HEK293T (cell line): ENCODE data around the gene CLSTN3.

Source experiments
- BHLHE40 ChIP-seq: fragments of 450-650 bp; IDR thresholded peaks from 2 replicates; pipeline ENCODE4 v1.6.1; 2016; ENCODE audit warnings: mild to moderate bottlenecking, moderate library complexity, borderline replicate concordance
- FOXA1 ChIP-seq: fragments of 450-650 bp; IDR thresholded peaks from 2 replicates; pipeline ENCODE4 v1.6.1; 2016; ENCODE audit warnings: mild to moderate bottlenecking
- FOXM1 ChIP-seq: fragments of 450-650 bp; IDR thresholded peaks from 2 replicates; pipeline ENCODE4 v1.6.1; 2017; ENCODE audit warnings: mild to moderate bottlenecking, borderline replicate concordance
- L3MBTL2 ChIP-seq: fragments of 450-650 bp; conservative IDR thresholded peaks from 2 replicates; pipeline ENCODE4 v1.6.1; 2016; ENCODE audit warnings: mild to moderate bottlenecking
- LEF1 ChIP-seq: fragments of 450-650 bp; IDR thresholded peaks from 2 replicates; pipeline ENCODE4 v1.6.1; 2017; ENCODE audit warnings: mild to moderate bottlenecking, borderline replicate concordance
- SP1 ChIP-seq: fragments of 450-650 bp; IDR thresholded peaks from 2 replicates; pipeline ENCODE4 v1.6.1; 2017
- ZNF384 ChIP-seq: fragments of 450-650 bp; IDR thresholded peaks from 2 replicates; pipeline ENCODE4 v1.6.1; 2016

GRCh38 chr12:7091660-7092228 lies 38.4 kb upstream of the CLSTN3 start:
- TF ChIP-seq SP1: no peak
- TF ChIP-seq FOXA1: no peak
- TF ChIP-seq FOXM1: no peak
- TF ChIP-seq BHLHE40: no peak
- TF ChIP-seq L3MBTL2: no peak
- TF ChIP-seq LEF1: no peak
- no peak for TF ChIP-seq ZNF384
